Measurements from ENCODE around the gene CHP1.
A peak's percentile ranks its signal among the peaks of the same experiment; 100 is the strongest.
"Not testable (repeated sequence)": the region's sequence is repeated elsewhere in the genome, so short reads cannot be mapped to it uniquely, and the experiment has no call there.

The CHP1 gene

GRCh38 chr15:41320805-41321330, 89.8 kb downstream of the CHP1 start:
- not testable (repeated sequence) for H2BK120ac ChIP-seq (ENCODE audit: low read depth, low read length); H4K8ac ChIP-seq (ENCODE audit: low read depth, low read length)
- no CpG with 5 or more reads among the region's 39 CpGs for WGBS, 2 donors (ENCODE audit: extremely low coverage in 2 of 2, insufficient read length in 2 of 2, insufficient replicate concordance in 1 of 2)

GRCh38 chr15:41323611-41324010, 92.5 kb downstream of the CHP1 start:
- no peak overlapping the region for H3K4ac ChIP-seq (ENCODE audit: low read length)
- H3K9me3 ChIP-seq (replicated peaks in 1 of 2; ENCODE audit: control insufficient read depth in 2 of 2, insufficient read depth in 1 of 2, low read depth in 1 of 2, low read length in 2 of 2), result no peaks in the 10 kb centered on the region
- no peaks in the 10 kb centered on the region for H3K27me3 ChIP-seq (ENCODE audit: control insufficient read depth in 3 of 3, insufficient read depth in 3 of 3, low read depth in 1 of 3, low read length in 3 of 3)
- no peak overlapping the region for H4K8ac ChIP-seq (ENCODE audit: low read depth, low read length)
- H3K9ac ChIP-seq (ENCODE audit: low read depth, low read length, poor library complexity), result no peak overlapping the region
- H4K91ac ChIP-seq (ENCODE audit: low read depth, low read length, poor library complexity), result no peak overlapping the region
- H2BK12ac ChIP-seq (ENCODE audit: low read length), result no peak overlapping the region
- H3K36me3 ChIP-seq (replicated peaks in 1 of 2; ENCODE audit: control insufficient read depth in 2 of 2, insufficient read depth in 2 of 2, low read length in 2 of 2), result peaks cover 8 to 65% of the 10 kb centered on the region in 2 donors
- H3K14ac ChIP-seq (ENCODE audit: low read length), result no peak overlapping the region
- no peak for DNase-seq (ENCODE audit: low spot score)
- no peak overlapping the region for H2BK120ac ChIP-seq (ENCODE audit: low read depth, low read length)
- no peak overlapping the region for H2BK15ac ChIP-seq (ENCODE audit: low read length)
- H2BK5ac ChIP-seq (ENCODE audit: low read length), result no peak overlapping the region
- H3K23ac ChIP-seq (ENCODE audit: low read depth, low read length, poor library complexity), result no peak overlapping the region
- H2AFZ ChIP-seq (ENCODE audit: low read length), result no peak overlapping the region
- no peak overlapping the region for H2AK5ac ChIP-seq (ENCODE audit: low read depth, low read length)
- H3K4me3 ChIP-seq (ENCODE audit: low read length in 2 of 2), result no peak overlapping the region
- no peak overlapping the region for H3K27ac ChIP-seq (replicated peaks; ENCODE audit: low read length)
- no peak overlapping the region for H3K4me2 ChIP-seq (ENCODE audit: insufficient read depth, low read length, poor library complexity, severe bottlenecking)
- no peak overlapping the region for H3K18ac ChIP-seq (ENCODE audit: low read length)
- no peaks in the 10 kb centered on the region for H3K4me1 ChIP-seq (ENCODE audit: control insufficient read depth in 2 of 2, insufficient read depth in 1 of 2, low read depth in 1 of 2, low read length in 2 of 2)
- WGBS, 2 donors (ENCODE audit: extremely low coverage in 2 of 2, insufficient read length in 2 of 2, insufficient replicate concordance in 1 of 2), result no CpG with 5 or more reads among the region's 1 CpG
- peaks cover 2% of the 10 kb centered on the region for H3K79me1 ChIP-seq (ENCODE audit: low read depth, low read length)

More at GRCh38 chr15:41320805-41321330, 89.8 kb downstream of the CHP1 start:
- not testable (repeated sequence) for H3K4me1 ChIP-seq (ENCODE audit: control insufficient read depth in 2 of 2, insufficient read depth in 1 of 2, low read depth in 1 of 2, low read length in 2 of 2); H3K18ac ChIP-seq (ENCODE audit: low read length); H2BK15ac ChIP-seq (ENCODE audit: low read length); H3K27me3 ChIP-seq (ENCODE audit: control insufficient read depth in 3 of 3, insufficient read depth in 3 of 3, low read depth in 1 of 3, low read length in 3 of 3); DNase-seq (ENCODE audit: low spot score); H3K23ac ChIP-seq (ENCODE audit: low read depth, low read length, poor library complexity); H3K27ac ChIP-seq (replicated peaks; ENCODE audit: low read length); H3K9me3 ChIP-seq (replicated peaks in 1 of 2; ENCODE audit: control insufficient read depth in 2 of 2, insufficient read depth in 1 of 2, low read depth in 1 of 2, low read length in 2 of 2); H2AK5ac ChIP-seq (ENCODE audit: low read depth, low read length); H3K79me1 ChIP-seq (ENCODE audit: low read depth, low read length); H3K9ac ChIP-seq (ENCODE audit: low read depth, low read length, poor library complexity); H2BK5ac ChIP-seq (ENCODE audit: low read length); H3K14ac ChIP-seq (ENCODE audit: low read length); H2BK12ac ChIP-seq (ENCODE audit: low read length); H4K91ac ChIP-seq (ENCODE audit: low read depth, low read length, poor library complexity); H3K4me3 ChIP-seq (ENCODE audit: low read length in 2 of 2); H3K4ac ChIP-seq (ENCODE audit: low read length); H3K4me2 ChIP-seq (ENCODE audit: insufficient read depth, low read length, poor library complexity, severe bottlenecking); H2AFZ ChIP-seq (ENCODE audit: low read length)
- H3K36me3 ChIP-seq (replicated peaks in 1 of 2; ENCODE audit: control insufficient read depth in 2 of 2, insufficient read depth in 2 of 2, low read length in 2 of 2), result peaks cover 11 to 69% of the 10 kb centered on the region in 2 donors

- Histone ChIP-seq H3K14ac (ENCODE audit: low read length) (no peak overlapping the region), H3K79me1 (ENCODE audit: low read depth, low read length) (no peaks in the 10 kb centered on the region), H3K27ac (replicated peaks; ENCODE audit: low read length) (no peak overlapping the region), H2BK120ac (ENCODE audit: low read depth, low read length) (no peak overlapping the region), H3K9me3 (replicated peaks in 1 of 2; ENCODE audit: control insufficient read depth in 2 of 2, insufficient read depth in 1 of 2, low read depth in 1 of 2, low read length in 2 of 2) (no peaks in the 10 kb centered on the region), H3K27me3 (ENCODE audit: control insufficient read depth in 3 of 3, insufficient read depth in 3 of 3, low read depth in 1 of 3, low read length in 3 of 3) (no peaks in the 10 kb centered on the region), H2BK5ac (ENCODE audit: low read length) (no peak overlapping the region), H3K36me3 (replicated peaks in 1 of 2; ENCODE audit: control insufficient read depth in 2 of 2, insufficient read depth in 2 of 2, low read length in 2 of 2) (peaks cover 4 to 26% of the 10 kb centered on the region in 2 donors), H3K18ac (ENCODE audit: low read length) (no peak overlapping the region), H3K4me1 (ENCODE audit: control insufficient read depth in 2 of 2, insufficient read depth in 1 of 2, low read depth in 1 of 2, low read length in 2 of 2) (peaks cover 2 to 8% of the 10 kb centered on the region in 2 donors), H4K91ac (ENCODE audit: low read depth, low read length, poor library complexity) (no peak overlapping the region), H3K4me3 (ENCODE audit: low read length in 2 of 2) (peak overlapping the region in 1 of 2 donors; percentile 71), H4K8ac (ENCODE audit: low read depth, low read length) (no peak overlapping the region), H2AK5ac (ENCODE audit: low read depth, low read length) (no peak overlapping the region), H3K9ac (ENCODE audit: low read depth, low read length, poor library complexity) (no peak overlapping the region), H2BK12ac (ENCODE audit: low read length) (no peak overlapping the region), H2BK15ac (ENCODE audit: low read length) (no peak overlapping the region), H3K4ac (ENCODE audit: low read length) (no peak overlapping the region), H3K23ac (ENCODE audit: low read depth, low read length, poor library complexity) (no peak overlapping the region), H2AFZ (ENCODE audit: low read length) (peak overlapping the region; percentile 95), H3K4me2 (ENCODE audit: insufficient read depth, low read length, poor library complexity, severe bottlenecking) (peak overlapping the region; percentile 68)
- no peak for DNase-seq (ENCODE audit: low spot score)
- no CpG with 5 or more reads among the region's 6 CpGs for WGBS, 2 donors (ENCODE audit: extremely low coverage in 2 of 2, insufficient read length in 2 of 2, insufficient replicate concordance in 1 of 2)
These were observed 100.2 kb downstream of the CHP1 start for GRCh38 chr15:41331281-41331680.
